NCI-H146 treated with DMSO at 0.1 percent for 48 hours (cell line): Measurements from ENCODE around the gene CRTAP.
"Not testable (repeated sequence)": the region's sequence is repeated elsewhere in the genome, so short reads cannot be mapped to it uniquely, and the experiment has no call there.

ENCODE experiments used
- DNase-seq: peaks from one replicate; lab custom pipeline; 2025; ENCODE audit not compliant: unreplicated experiment; lab: John Stamatoyannopoulos, UW

Gene CRTAP

GRCh38 chr3:33099109-33099645 is 14.6 kb upstream of the CRTAP start:
- DNase-seq, result no peak

GRCh38 chr3:33099701-33100100 is 14.1 kb upstream of the CRTAP start:
- DNase-seq, result no peak

GRCh38 chr3:33100229-33100628 is 13.6 kb upstream of the CRTAP start:
- DNase-seq, result no peak

GRCh38 chr3:33103034-33103433 is 10.8 kb upstream of the CRTAP start:
- DNase-seq, result no peak

- DNase-seq, result no peak
Measured at GRCh38 chr3:33103480-33103879, 10.3 kb upstream of the CRTAP start.

- DNase-seq, result no peak
Measured at GRCh38 chr3:33104803-33105202, 9.0 kb upstream of the CRTAP start.

- no peak for DNase-seq
Measured at GRCh38 chr3:33105341-33105948, 8.4 kb upstream of the CRTAP start.

- not testable (repeated sequence) for DNase-seq
Measured at GRCh38 chr3:33106854-33107253, 7.0 kb upstream of the CRTAP start.

GRCh38 chr3:33111581-33111980 is 2.2 kb upstream of the CRTAP start:
- no peak for DNase-seq

GRCh38 chr3:33114622-33115023 is 809 bp downstream of the CRTAP start:
- DNase-seq, result no peak

GRCh38 chr3:33115024-33115768 is 1.4 kb downstream of the CRTAP start:
- DNase-seq, result no peak

- DNase-seq, result no peak
Measured at GRCh38 chr3:33117461-33117860, 3.6 kb downstream of the CRTAP start.

GRCh38 chr3:33119891-33120290 is 6.1 kb downstream of the CRTAP start:
- no peak for DNase-seq

- no peak for DNase-seq
Measured at GRCh38 chr3:33122991-33123390, 9.2 kb downstream of the CRTAP start.

- DNase-seq, result no peak
Measured at GRCh38 chr3:33124638-33125037, 10.8 kb downstream of the CRTAP start.

- no peak for DNase-seq
Measured at GRCh38 chr3:33125840-33126239, 12.0 kb downstream of the CRTAP start.

- no peak for DNase-seq
Measured at GRCh38 chr3:33128706-33129105, 14.9 kb downstream of the CRTAP start.

GRCh38 chr3:33130144-33130543 is 16.3 kb downstream of the CRTAP start:
- DNase-seq, result no peak

GRCh38 chr3:33131331-33132018 is 17.7 kb downstream of the CRTAP start:
- DNase-seq, result peak; percentile 59

- DNase-seq, result no peak
Measured at GRCh38 chr3:33132019-33132360, 18.2 kb downstream of the CRTAP start.

- DNase-seq, result no peak
Measured at GRCh38 chr3:33134026-33134625, 20.3 kb downstream of the CRTAP start.

- DNase-seq, result no peak
Measured at GRCh38 chr3:33137691-33138090, 23.9 kb downstream of the CRTAP start.
